WTC11 (cell line): ENCODE measurements around the gene C11orf71. TPM values are rescaled to one million over a fixed set of nuclear protein-coding genes. Genes with fewer than 3 reads are reported as not detected.

ENCODE experiments used
- E2F1 ChIP-seq: sonication (generic); formaldehyde crosslinking; IDR thresholded peaks from 2 replicates; pipeline ENCODE4 v1.8.0; 2022; ENCODE audit warnings: mild to moderate bottlenecking, missing genetic modification reagents
- ERG ChIP-seq: fragments of 250-450 bp; sonication (Bioruptor Pico); IDR thresholded peaks from 2 replicates; pipeline ENCODE4 v1.8.0; 2021; ENCODE audit warnings: mild to moderate bottlenecking
- ESRRA ChIP-seq: sonication (generic); formaldehyde crosslinking; IDR thresholded peaks from 2 replicates; pipeline ENCODE4 v1.8.1; 2022; ENCODE audit warnings: mild to moderate bottlenecking, missing genetic modification reagents, borderline replicate concordance
- ETV6 ChIP-seq: sonication (generic); formaldehyde crosslinking; IDR thresholded peaks from 2 replicates; pipeline ENCODE4 v1.8.1; 2022; ENCODE audit warnings: mild to moderate bottlenecking, missing genetic modification reagents
- FOXK1 ChIP-seq: sonication (generic); formaldehyde crosslinking; IDR thresholded peaks from 2 replicates; pipeline ENCODE4 v1.8.0; 2022; ENCODE audit warnings: mild to moderate bottlenecking, moderate library complexity, missing genetic modification reagents
- FOXP1 ChIP-seq: sonication (generic); formaldehyde crosslinking; IDR thresholded peaks from 2 replicates; pipeline ENCODE4 v1.8.0; 2022; ENCODE audit warnings: missing genetic modification reagents, mild to moderate bottlenecking, moderate library complexity, borderline replicate concordance
- HMGA2 ChIP-seq: fragments of 250-450 bp; sonication (Bioruptor Pico); IDR thresholded peaks from 2 replicates; pipeline ENCODE4 v1.4.0; 2021; ENCODE audit warnings: mild to moderate bottlenecking, moderate library complexity
- MAX ChIP-seq: sonication (generic); formaldehyde crosslinking; IDR thresholded peaks from 2 replicates; pipeline ENCODE4 v1.8.0; 2022; ENCODE audit warnings: mild to moderate bottlenecking, missing genetic modification reagents
- NFATC4 ChIP-seq: fragments of 250-450 bp; sonication (Bioruptor Pico); IDR thresholded peaks from 2 replicates; pipeline ENCODE4 v1.9.0; 2021; ENCODE audit warnings: mild to moderate bottlenecking
- NR3C1 ChIP-seq: sonication (generic); formaldehyde crosslinking; conservative IDR thresholded peaks from 2 replicates; pipeline ENCODE4 v1.8.1; 2023; ENCODE audit warnings: low read depth, mild to moderate bottlenecking, missing genetic modification reagents
- RELA ChIP-seq: sonication (generic); formaldehyde crosslinking; IDR thresholded peaks from 2 replicates; pipeline ENCODE4 v1.8.1; 2022; ENCODE audit warnings: missing genetic modification reagents, mild to moderate bottlenecking, borderline replicate concordance
- SOX15 ChIP-seq: fragments of 250-450 bp; sonication (Bioruptor Pico); IDR thresholded peaks from 2 replicates; pipeline ENCODE4 v1.9.0; 2021; ENCODE audit warnings: mild to moderate bottlenecking
- TCF7 ChIP-seq: sonication (generic); formaldehyde crosslinking; IDR thresholded peaks from 2 replicates; pipeline ENCODE4 v1.8.0; 2022; ENCODE audit warnings: mild to moderate bottlenecking, low read depth, missing genetic modification reagents, moderate library complexity
- TEAD4 ChIP-seq: sonication (generic); formaldehyde crosslinking; IDR thresholded peaks from 2 replicates; pipeline ENCODE4 v1.8.0; 2022; ENCODE audit warnings: mild to moderate bottlenecking, missing genetic modification reagents
- TP53 ChIP-seq: sonication (generic); formaldehyde crosslinking; IDR thresholded peaks from 2 replicates; pipeline ENCODE4 v1.8.1; 2023; ENCODE audit warnings: mild to moderate bottlenecking, missing genetic modification reagents
- USF2 ChIP-seq: sonication (generic); formaldehyde crosslinking; IDR thresholded peaks from 2 replicates; pipeline ENCODE4 v1.8.1; 2023; ENCODE audit warnings: mild to moderate bottlenecking, missing genetic modification reagents, moderate library complexity
- ZNF232 ChIP-seq: sonication (generic); formaldehyde crosslinking; IDR thresholded peaks from 2 replicates; pipeline ENCODE4 v1.8.0; 2022; ENCODE audit warnings: mild to moderate bottlenecking, missing genetic modification reagents
- ZNF281 ChIP-seq: sonication (generic); formaldehyde crosslinking; IDR thresholded peaks from 2 replicates; pipeline ENCODE4 v1.8.0; 2023; ENCODE audit warnings: mild to moderate bottlenecking, missing genetic modification reagents
- total RNA-seq: library from RNA; stranded (reverse); gene quantifications from 3 replicates; pipeline ENCODE4 v1.2.3, GENCODE V29; 2021
- TF ChIP-seq, protein P1 (sequence below): fragments of 200-600 bp; IDR thresholded peaks from 2 replicates; pipeline ENCODE4 v1.8.0; 2022; ENCODE audit warnings: antibody characterized with exemption
- TF ChIP-seq, protein P2 (sequence below): sonication (generic); formaldehyde crosslinking; IDR thresholded peaks from 2 replicates; pipeline ENCODE4 v1.8.0; 2022; ENCODE audit warnings: mild to moderate bottlenecking, missing genetic modification reagents
- TF ChIP-seq, protein P3 (sequence below): sonication (generic); formaldehyde crosslinking; IDR thresholded peaks from 2 replicates; pipeline ENCODE4 v1.8.0; 2023; ENCODE audit warnings: missing genetic modification reagents
- TF ChIP-seq, protein P4 (sequence below): sonication (generic); formaldehyde crosslinking; IDR thresholded peaks from 2 replicates; pipeline ENCODE4 v1.8.0; 2023; ENCODE audit warnings: missing genetic modification reagents, mild to moderate bottlenecking, borderline replicate concordance

C11orf71 gene
- total RNA-seq, 1 experiment from 2014 or later: 5.9 TPM

- TF ChIP-seq, protein P1, sequence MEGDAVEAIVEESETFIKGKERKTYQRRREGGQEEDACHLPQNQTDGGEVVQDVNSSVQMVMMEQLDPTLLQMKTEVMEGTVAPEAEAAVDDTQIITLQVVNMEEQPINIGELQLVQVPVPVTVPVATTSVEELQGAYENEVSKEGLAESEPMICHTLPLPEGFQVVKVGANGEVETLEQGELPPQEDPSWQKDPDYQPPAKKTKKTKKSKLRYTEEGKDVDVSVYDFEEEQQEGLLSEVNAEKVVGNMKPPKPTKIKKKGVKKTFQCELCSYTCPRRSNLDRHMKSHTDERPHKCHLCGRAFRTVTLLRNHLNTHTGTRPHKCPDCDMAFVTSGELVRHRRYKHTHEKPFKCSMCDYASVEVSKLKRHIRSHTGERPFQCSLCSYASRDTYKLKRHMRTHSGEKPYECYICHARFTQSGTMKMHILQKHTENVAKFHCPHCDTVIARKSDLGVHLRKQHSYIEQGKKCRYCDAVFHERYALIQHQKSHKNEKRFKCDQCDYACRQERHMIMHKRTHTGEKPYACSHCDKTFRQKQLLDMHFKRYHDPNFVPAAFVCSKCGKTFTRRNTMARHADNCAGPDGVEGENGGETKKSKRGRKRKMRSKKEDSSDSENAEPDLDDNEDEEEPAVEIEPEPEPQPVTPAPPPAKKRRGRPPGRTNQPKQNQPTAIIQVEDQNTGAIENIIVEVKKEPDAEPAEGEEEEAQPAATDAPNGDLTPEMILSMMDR: no peak
- TF ChIP-seq NR3C1 (CRISPR knock-in tag): no peak
- TF ChIP-seq, protein P2, sequence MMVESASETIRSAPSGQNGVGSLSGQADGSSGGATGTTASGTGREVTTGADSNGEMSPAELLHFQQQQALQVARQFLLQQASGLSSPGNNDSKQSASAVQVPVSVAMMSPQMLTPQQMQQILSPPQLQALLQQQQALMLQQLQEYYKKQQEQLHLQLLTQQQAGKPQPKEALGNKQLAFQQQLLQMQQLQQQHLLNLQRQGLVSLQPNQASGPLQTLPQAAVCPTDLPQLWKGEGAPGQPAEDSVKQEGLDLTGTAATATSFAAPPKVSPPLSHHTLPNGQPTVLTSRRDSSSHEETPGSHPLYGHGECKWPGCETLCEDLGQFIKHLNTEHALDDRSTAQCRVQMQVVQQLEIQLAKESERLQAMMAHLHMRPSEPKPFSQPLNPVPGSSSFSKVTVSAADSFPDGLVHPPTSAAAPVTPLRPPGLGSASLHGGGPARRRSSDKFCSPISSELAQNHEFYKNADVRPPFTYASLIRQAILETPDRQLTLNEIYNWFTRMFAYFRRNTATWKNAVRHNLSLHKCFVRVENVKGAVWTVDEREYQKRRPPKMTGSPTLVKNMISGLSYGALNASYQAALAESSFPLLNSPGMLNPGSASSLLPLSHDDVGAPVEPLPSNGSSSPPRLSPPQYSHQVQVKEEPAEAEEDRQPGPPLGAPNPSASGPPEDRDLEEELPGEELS (CRISPR knock-in tag): 0 out of 2 replicates have a peak, but pooled peaks have one; percentile 39
- TF ChIP-seq ZNF232 (CRISPR knock-in tag): 0 out of 2 replicates have a peak, but pooled peaks have one; percentile 70
- no peak for TF ChIP-seq HMGA2 (CRISPR knock-in tag)
- TF ChIP-seq FOXP1 (CRISPR knock-in tag): peak; percentile 51; the same call in 1 of the 2 replicates
- no peak for TF ChIP-seq E2F1
- TF ChIP-seq RELA (CRISPR knock-in tag): no peak
- TF ChIP-seq SOX15: no peak
- no peak for TF ChIP-seq ESRRA (CRISPR knock-in tag)
- TF ChIP-seq USF2 (CRISPR knock-in tag): peak; percentile 75
- TF ChIP-seq NFATC4 (CRISPR knock-in tag): no peak
- TF ChIP-seq TP53: no peak
- TF ChIP-seq, protein P3, sequence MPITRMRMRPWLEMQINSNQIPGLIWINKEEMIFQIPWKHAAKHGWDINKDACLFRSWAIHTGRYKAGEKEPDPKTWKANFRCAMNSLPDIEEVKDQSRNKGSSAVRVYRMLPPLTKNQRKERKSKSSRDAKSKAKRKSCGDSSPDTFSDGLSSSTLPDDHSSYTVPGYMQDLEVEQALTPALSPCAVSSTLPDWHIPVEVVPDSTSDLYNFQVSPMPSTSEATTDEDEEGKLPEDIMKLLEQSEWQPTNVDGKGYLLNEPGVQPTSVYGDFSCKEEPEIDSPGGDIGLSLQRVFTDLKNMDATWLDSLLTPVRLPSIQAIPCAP: no peak
- peak; percentile 58; the same call in 1 of the 2 replicates for TF ChIP-seq TCF7 (CRISPR knock-in tag)
- no peak for TF ChIP-seq TEAD4 (CRISPR knock-in tag)
- 0 out of 2 replicates have a peak, but pooled peaks have one; percentile 20 for TF ChIP-seq ETV6 (CRISPR knock-in tag)
- TF ChIP-seq ERG (CRISPR knock-in tag): no peak
- peak; percentile 91 for TF ChIP-seq MAX
- TF ChIP-seq FOXK1 (CRISPR knock-in tag): peak; percentile 72
- TF ChIP-seq ZNF281: no peak
- TF ChIP-seq, protein P4, sequence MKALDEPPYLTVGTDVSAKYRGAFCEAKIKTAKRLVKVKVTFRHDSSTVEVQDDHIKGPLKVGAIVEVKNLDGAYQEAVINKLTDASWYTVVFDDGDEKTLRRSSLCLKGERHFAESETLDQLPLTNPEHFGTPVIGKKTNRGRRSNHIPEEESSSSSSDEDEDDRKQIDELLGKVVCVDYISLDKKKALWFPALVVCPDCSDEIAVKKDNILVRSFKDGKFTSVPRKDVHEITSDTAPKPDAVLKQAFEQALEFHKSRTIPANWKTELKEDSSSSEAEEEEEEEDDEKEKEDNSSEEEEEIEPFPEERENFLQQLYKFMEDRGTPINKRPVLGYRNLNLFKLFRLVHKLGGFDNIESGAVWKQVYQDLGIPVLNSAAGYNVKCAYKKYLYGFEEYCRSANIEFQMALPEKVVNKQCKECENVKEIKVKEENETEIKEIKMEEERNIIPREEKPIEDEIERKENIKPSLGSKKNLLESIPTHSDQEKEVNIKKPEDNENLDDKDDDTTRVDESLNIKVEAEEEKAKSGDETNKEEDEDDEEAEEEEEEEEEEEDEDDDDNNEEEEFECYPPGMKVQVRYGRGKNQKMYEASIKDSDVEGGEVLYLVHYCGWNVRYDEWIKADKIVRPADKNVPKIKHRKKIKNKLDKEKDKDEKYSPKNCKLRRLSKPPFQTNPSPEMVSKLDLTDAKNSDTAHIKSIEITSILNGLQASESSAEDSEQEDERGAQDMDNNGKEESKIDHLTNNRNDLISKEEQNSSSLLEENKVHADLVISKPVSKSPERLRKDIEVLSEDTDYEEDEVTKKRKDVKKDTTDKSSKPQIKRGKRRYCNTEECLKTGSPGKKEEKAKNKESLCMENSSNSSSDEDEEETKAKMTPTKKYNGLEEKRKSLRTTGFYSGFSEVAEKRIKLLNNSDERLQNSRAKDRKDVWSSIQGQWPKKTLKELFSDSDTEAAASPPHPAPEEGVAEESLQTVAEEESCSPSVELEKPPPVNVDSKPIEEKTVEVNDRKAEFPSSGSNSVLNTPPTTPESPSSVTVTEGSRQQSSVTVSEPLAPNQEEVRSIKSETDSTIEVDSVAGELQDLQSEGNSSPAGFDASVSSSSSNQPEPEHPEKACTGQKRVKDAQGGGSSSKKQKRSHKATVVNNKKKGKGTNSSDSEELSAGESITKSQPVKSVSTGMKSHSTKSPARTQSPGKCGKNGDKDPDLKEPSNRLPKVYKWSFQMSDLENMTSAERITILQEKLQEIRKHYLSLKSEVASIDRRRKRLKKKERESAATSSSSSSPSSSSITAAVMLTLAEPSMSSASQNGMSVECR: peak; percentile 80; the same call in 1 of the 2 replicates
Observed at GRCh38 chr11:114439229-114440120, 39.2 kb upstream of the C11orf71 start, which contains the start of gene REXO2 (continued).
